MG63 (cell line): ENCODE measurements around the gene TBC1D4. TPM values are rescaled to one million over a fixed set of nuclear protein-coding genes. Genes with fewer than 3 reads are reported as not detected.
"Not testable (repeated sequence)": the region's sequence is repeated elsewhere in the genome, so short reads cannot be mapped to it uniquely, and the experiment has no call there.

Experiments
- DNase-seq: peaks from one replicate; pipeline ENCODE4 v3.0.0-alpha.2; 2020
- H3K27me3 ChIP-seq: fragments of 250-450 bp; sonication (Bioruptor Pico); 2 replicates; pipeline ENCODE4 v1.5.1; 2020; ENCODE audit warnings: mild to moderate bottlenecking, moderate library complexity
- H3K36me3 ChIP-seq: fragments of 250-450 bp; sonication (Bioruptor Pico); 2 replicates; pipeline ENCODE4 v1.5.1; 2020; ENCODE audit warnings: mild to moderate bottlenecking, moderate library complexity
- H3K4me3 ChIP-seq: fragments of 250-450 bp; sonication (Bioruptor Pico); 2 replicates; pipeline ENCODE4 v1.5.1; 2020; ENCODE audit warnings: mild to moderate bottlenecking, moderate library complexity
- H3K9me3 ChIP-seq: fragments of 250-450 bp; sonication (Bioruptor Pico); 2 replicates; pipeline ENCODE4 v1.5.1; 2020; ENCODE audit warnings: mild to moderate bottlenecking, moderate library complexity
- total RNA-seq: library from RNA; depleted of rRNA; stranded (reverse); fragments of >200 nt; shearing (Covaris generic); gene quantifications from 2 replicates; pipeline ENCODE4 v1.2.3, GENCODE V29; 2014; ENCODE audit warnings: low replicate concordance

Gene TBC1D4
- total RNA-seq, 1 experiment from 2014 or later: 9.2 TPM

GRCh38 chr13:75437582-75438318 lies 44.2 kb downstream of the TBC1D4 start:
- no peak overlapping the region for H3K4me3 ChIP-seq
- no peaks in the 10 kb centered on the region for H3K36me3 ChIP-seq
- no peak for DNase-seq
- no peaks in the 10 kb centered on the region for H3K27me3 ChIP-seq
- H3K9me3 ChIP-seq: no peaks in the 10 kb centered on the region

DNA sequence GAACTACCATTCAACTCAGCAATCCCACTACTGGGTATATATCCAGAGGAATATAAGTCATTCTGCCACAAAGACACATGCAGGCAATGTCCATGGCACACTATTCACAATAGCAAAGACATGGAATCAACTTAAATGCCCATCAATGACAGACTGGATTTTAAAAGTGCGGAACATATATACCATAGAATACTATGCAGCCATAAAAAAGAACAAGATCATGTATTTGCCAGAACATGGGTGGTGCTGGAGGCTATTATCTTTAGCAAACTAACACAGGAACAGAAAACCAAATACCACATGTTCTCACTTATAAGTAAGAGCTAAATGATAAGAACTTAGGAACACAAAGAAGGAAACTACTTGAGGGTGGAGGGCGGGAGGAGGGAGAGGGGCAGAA lies 47.8 kb downstream of the TBC1D4 start:
- DNase-seq, H3K9me3 ChIP-seq, H3K4me3 ChIP-seq, H3K36me3 ChIP-seq, H3K27me3 ChIP-seq: not testable (repeated sequence)

- H3K9me3 ChIP-seq: no peaks in the 10 kb centered on the region
- H3K36me3 ChIP-seq: no peaks in the 10 kb centered on the region
- no peak for DNase-seq
- H3K4me3 ChIP-seq: no peak overlapping the region
- no peaks in the 10 kb centered on the region for H3K27me3 ChIP-seq
These were observed 49.1 kb downstream of the TBC1D4 start for GRCh38 chr13:75432811-75433244.

DNA sequence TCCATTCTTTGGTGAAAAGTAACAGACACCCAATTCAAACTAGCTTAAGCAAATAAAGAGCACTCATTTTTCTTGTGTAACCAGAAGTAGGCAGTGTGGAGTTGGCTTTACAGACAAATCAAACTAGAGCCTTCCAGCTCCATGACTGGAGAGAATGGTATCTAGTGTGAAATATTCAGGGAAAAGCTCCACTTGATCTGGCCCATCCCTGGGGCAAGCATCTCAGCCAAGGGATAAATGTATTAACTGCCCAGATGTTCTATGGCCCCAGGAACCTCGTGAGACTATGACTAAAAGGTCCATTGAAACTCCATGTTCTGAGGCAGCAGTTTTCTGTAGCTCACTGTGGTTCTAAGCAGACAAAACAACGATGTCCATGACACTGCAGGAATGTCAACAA lies 49.9 kb downstream of the TBC1D4 start:
- Histone ChIP-seq H3K27me3 (no peaks in the 10 kb centered on the region), H3K9me3 (no peaks in the 10 kb centered on the region), H3K36me3 (no peaks in the 10 kb centered on the region), H3K4me3 (no peak overlapping the region)
- DNase-seq: peak; percentile 37

DNA sequence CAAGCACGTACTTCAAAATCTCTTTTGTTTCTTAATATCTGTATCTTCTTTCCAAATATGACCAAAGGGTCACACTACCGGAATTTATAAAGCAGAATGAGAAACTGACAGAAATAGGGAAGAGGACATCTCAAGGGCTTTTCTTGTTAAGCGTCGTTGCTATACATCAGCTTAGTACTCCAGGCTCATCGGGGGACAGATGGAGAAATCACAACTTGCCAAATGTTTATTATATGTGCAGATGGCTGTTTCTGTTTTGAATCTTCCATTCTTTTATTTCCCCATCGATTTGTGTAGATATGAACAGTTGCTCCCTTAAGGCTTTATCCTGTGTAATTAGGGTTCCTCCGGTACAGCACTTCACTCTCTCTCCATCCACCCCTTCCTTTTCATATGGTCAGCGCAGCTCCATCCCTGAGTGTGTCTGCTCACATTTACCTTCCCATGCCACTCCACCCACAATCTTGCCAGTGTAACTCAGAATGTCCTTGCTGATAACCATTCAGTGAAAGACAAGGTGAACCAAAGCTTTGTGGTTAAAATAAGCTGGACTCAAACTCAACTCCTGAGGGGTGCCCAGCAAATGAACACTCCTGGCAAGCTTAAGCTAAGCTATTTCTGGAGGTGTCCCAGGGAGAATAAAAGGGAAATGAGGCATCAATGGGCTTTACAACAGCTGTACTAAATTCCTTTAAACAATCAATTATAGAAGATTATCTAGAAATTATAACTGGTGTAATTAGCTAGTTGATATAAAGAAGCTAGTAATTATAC lies 51.3 kb downstream of the TBC1D4 start:
- DNase-seq: no peak
- H3K27me3 ChIP-seq: no peaks in the 10 kb centered on the region
- H3K9me3 ChIP-seq: no peaks in the 10 kb centered on the region
- H3K4me3 ChIP-seq: no peak overlapping the region
- H3K36me3 ChIP-seq: no peaks in the 10 kb centered on the region

DNA sequence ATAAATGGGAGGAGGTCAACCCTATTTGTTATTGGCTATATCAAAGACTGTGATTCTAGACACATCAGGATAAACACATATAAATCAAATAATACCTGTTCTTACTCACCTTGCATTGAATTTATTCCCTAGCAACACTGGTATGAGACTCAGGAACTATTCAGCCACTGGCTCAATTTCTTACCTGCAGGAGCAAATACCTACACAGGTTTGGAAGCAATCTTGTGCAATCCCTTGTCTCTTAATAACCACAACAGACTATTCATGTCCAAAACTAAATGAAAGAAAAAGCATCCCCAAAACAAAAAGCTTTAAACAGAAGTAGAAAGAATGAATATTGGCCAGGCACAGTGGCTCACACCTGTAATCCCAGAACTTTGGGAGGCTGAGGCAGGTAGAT lies 55.5 kb downstream of the TBC1D4 start:
- H3K4me3 ChIP-seq: no peak overlapping the region
- DNase-seq: no peak
- no peaks in the 10 kb centered on the region for H3K27me3 ChIP-seq

DNA sequence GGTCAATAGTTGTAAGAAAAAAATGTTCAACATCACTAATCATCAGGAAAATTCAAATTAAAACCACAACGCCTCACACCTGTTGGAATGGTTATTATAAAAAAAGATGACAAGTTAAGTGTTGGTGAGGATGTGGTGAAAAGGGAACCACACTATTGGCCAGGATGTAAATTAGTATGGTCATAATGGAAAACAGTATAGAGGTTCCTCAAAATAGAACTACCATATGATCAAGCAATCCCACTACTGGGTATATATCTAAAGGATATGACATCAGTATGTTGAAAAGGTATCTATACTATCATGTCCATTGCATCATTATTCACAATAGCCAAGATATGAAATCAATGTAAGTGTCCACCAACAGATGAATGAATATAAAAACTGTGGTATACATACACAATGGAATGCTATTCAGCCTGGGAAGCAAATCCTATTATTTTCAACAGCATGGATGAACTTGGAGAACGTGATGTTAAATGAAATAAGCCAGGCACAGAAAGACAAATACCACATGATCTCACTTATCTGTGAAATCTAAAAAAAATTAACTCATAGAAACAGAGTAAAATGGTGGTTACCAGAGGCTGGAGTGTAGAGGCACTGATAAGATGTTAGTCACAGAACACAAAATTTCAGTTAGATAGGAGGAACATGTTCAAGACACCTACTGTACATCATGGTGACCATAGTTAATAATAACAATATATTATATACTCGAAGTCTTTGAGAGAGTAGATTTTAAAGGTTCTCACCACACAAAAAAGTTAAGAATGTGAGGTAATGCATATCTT lies 56.6 kb downstream of the TBC1D4 start:
- Histone ChIP-seq H3K36me3 (no peaks in the 10 kb centered on the region), H3K9me3 (no peaks in the 10 kb centered on the region), H3K4me3 (no peak overlapping the region), H3K27me3 (no peaks in the 10 kb centered on the region)
- DNase-seq: no peak

More for the DNA sequence above, 55.5 kb downstream of the TBC1D4 start:
- Histone ChIP-seq H3K36me3 (no peaks in the 10 kb centered on the region), H3K9me3 (no peaks in the 10 kb centered on the region)

DNA sequence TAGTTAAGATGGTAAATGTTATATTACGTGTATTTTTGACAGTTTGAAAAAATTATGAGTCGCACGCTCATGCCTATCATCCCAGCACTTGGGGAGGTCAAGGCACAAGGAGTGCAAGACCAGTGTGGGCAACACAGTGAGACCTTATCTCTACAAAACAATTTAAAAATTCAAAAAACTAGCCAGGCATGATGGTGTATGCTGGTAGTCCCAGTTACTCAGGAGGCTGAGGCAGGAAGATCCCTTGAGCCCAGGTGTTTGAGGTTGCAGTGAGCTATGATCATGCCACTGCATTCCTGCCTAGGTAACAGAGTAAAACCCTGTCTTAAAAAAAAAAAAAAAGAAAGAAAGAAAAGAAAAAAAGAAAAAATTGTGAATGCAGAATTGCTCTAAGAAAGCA lies 58.0 kb downstream of the TBC1D4 start:
- Histone ChIP-seq H3K27me3 (no peaks in the 10 kb centered on the region), H3K4me3 (no peak overlapping the region), H3K36me3 (no peaks in the 10 kb centered on the region), H3K9me3 (no peaks in the 10 kb centered on the region)
- no peak for DNase-seq

DNA sequence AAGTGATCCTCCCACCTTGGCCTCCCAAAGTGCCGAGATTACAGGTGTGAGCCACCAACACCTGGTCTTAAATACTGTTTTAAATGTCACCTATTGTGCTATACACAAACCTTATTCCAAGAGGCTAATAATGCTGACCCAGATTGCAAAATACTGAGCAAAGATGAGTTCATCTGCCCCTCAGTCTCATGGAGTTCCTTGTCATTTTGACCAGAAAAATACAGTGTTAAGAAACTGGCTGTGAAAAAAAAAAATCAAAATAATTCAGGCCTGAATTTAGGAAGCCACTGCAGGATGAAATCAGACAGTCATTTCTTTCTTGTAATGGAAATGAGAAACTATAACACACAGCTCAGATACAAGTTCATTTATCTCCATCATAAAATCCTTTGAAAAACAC lies 59.9 kb downstream of the TBC1D4 start:
- DNase-seq: no peak
- Histone ChIP-seq H3K36me3 (no peaks in the 10 kb centered on the region), H3K27me3 (no peaks in the 10 kb centered on the region), H3K9me3 (no peaks in the 10 kb centered on the region), H3K4me3 (no peak overlapping the region)

GRCh38 chr13:75421133-75421532 lies 60.8 kb downstream of the TBC1D4 start:
- no peak for DNase-seq
- no peaks in the 10 kb centered on the region for H3K36me3 ChIP-seq
- no peaks in the 10 kb centered on the region for H3K27me3 ChIP-seq
- no peak overlapping the region for H3K4me3 ChIP-seq
- H3K9me3 ChIP-seq: no peaks in the 10 kb centered on the region

GRCh38 chr13:75419656-75420055 lies 62.3 kb downstream of the TBC1D4 start:
- Histone ChIP-seq H3K4me3 (no peak overlapping the region), H3K27me3 (no peaks in the 10 kb centered on the region), H3K36me3 (no peaks in the 10 kb centered on the region), H3K9me3 (no peaks in the 10 kb centered on the region)
- no peak for DNase-seq

GRCh38 chr13:75418997-75419396 lies 63.0 kb downstream of the TBC1D4 start:
- no peaks in the 10 kb centered on the region for H3K27me3 ChIP-seq
- H3K9me3 ChIP-seq: no peaks in the 10 kb centered on the region
- no peaks in the 10 kb centered on the region for H3K36me3 ChIP-seq
- no peak overlapping the region for H3K4me3 ChIP-seq
- DNase-seq: no peak

DNA sequence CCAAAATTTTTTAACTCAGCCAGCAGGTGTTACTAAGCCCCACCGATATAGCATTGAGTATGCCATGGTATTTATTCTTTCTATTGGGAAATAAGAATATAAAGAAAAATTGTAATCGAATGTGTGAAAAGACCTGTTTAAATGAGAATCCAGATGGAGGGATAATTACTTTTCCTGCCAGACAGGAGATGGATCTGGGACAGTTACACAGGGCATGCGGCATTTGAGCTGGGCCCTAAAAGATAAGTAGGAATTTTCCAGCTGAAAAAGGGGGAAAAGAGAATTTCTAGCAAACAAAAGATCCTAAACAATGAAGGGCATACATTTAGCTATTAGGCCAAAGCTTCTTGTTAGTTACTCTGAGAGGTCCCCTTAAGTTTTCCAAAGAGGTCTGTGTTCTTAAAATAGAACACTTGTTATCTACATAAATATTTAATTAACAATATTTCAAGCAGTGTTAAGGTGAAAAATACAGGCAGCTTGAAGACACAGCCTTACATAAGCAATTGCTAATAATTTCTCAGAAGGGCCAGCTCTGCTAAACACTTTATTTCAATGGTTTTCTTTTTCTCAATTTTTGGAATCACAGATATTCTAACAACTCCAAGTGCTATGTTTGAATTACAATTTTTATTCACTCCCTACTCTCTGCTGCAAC lies 63.7 kb downstream of the TBC1D4 start:
- no peaks in the 10 kb centered on the region for H3K36me3 ChIP-seq

DNA sequence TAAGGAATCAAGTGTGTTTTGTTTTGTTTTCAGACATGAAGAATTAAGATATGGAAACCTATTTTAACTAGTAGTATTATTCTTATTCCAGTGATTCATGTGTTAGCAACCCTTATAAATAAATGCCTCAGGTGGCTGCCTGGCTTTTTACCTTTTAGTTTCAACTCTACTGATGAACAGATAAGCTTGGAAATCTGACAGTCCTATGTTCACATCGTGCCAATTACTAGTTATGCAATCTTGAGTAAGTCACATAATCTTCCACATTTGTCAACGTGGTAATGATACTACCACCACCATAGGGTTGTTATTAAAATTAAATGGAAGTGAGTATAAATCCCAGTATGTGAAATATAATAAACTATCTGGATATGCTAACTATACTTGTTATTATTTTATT lies 64.3 kb downstream of the TBC1D4 start:
- H3K27me3 ChIP-seq: no peaks in the 10 kb centered on the region
- H3K9me3 ChIP-seq: no peaks in the 10 kb centered on the region
- no peak for DNase-seq
- no peak overlapping the region for H3K4me3 ChIP-seq
- no peaks in the 10 kb centered on the region for H3K36me3 ChIP-seq

More for the DNA sequence above, 63.7 kb downstream of the TBC1D4 start:
- no peak for DNase-seq
- H3K27me3 ChIP-seq: no peaks in the 10 kb centered on the region
- no peaks in the 10 kb centered on the region for H3K9me3 ChIP-seq
- no peak overlapping the region for H3K4me3 ChIP-seq

DNA sequence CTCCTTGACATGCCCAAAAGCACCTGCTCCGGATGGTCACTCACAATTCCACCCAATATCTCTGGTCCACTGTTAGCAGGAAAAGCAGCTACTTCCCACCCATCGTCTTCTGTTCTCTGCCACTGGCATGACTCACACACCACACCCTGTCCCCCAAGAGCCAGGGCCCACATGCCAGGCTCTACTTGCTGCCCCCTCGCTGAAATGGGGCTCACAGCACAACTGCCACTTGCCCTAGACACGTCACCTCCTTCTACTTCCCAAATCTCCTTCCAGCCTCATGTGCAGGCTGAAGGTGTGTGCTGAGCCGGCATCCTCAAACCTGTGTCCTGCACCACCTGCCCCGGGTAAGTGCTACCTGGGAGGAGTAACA lies 65.0 kb downstream of the TBC1D4 start:
- no peaks in the 10 kb centered on the region for H3K9me3 ChIP-seq
- H3K27me3 ChIP-seq: no peaks in the 10 kb centered on the region
- DNase-seq: peak; percentile 20

GRCh38 chr13:75416327-75417011 lies 65.5 kb downstream of the TBC1D4 start:
- peak; percentile 34 for DNase-seq
- Histone ChIP-seq H3K4me3 (no peak overlapping the region), H3K36me3 (no peaks in the 10 kb centered on the region), H3K9me3 (no peaks in the 10 kb centered on the region), H3K27me3 (no peaks in the 10 kb centered on the region)

More for the DNA sequence above, 65.0 kb downstream of the TBC1D4 start:
- Histone ChIP-seq H3K36me3 (no peaks in the 10 kb centered on the region), H3K4me3 (no peak overlapping the region)
